Measurements from ENCODE around the gene KRI1. TPM values are rescaled to one million over a fixed set of nuclear protein-coding genes. Genes with fewer than 3 reads are reported as not detected.

KRI1 gene
- total and polyA plus RNA-seq, 2 of the 8 experiments (the other 6 are each of a cell fraction or from before 2014, with no cell fraction given): 14.2 to 45.2 TPM

GRCh38 chr19:10593820-10594637, 28.2 kb upstream of the KRI1 start (continued):
- no peak for TF ChIP-seq MAX (IDR thresholded peaks at IDR 0.05)
- TF ChIP-seq MAFK (IDR thresholded peaks at IDR 0.05; ENCODE audit: low read depth, low read length): no peak
- TF ChIP-seq POLR2A (IDR thresholded peaks at IDR 0.05; ENCODE audit: control extremely low read depth in 1 of 2, low read depth in 2 of 2, low read length in 2 of 2): no peak
- no peak for TF ChIP-seq TEAD4 (IDR thresholded peaks at IDR 0.05; ENCODE audit: low read depth, low read length)
- no peak for TF ChIP-seq JUND (IDR thresholded peaks at IDR 0.05; ENCODE audit: low read length)
- no peak for TF ChIP-seq GABPA (IDR thresholded peaks at IDR 0.05; ENCODE audit: borderline replicate concordance, insufficient read depth, low read length)
- no peak for TF ChIP-seq KDM5A (IDR thresholded peaks at IDR 0.05; ENCODE audit: low read length)
- no peak for TF ChIP-seq BACH1 (IDR thresholded peaks at IDR 0.05; ENCODE audit: low read length)
- TF ChIP-seq SUZ12 (IDR thresholded peaks at IDR 0.05; ENCODE audit: low read length): no peak
- no peak for TF ChIP-seq TCF12 (IDR thresholded peaks at IDR 0.05; ENCODE audit: low read depth, low read length)
- no peak for TF ChIP-seq BCL11A (IDR thresholded peaks at IDR 0.05; ENCODE audit: low read depth in 2 of 2, low read length in 2 of 2)
